ENCODE data around the gene STX17. TPM values are rescaled to one million over a fixed set of nuclear protein-coding genes. Genes with fewer than 3 reads are reported as not detected.

The STX17 gene
- total and polyA plus RNA-seq, 2 donors (not counting 3 experiments of a cell fraction or from before 2014, with no cell fraction given) = 5.3 to 17.6 TPM

- BruUV-seq (replicated peaks) = no TSS peak
- dilution Hi-C loops (cut with MboI; ENCODE audit: extremely low pct_ligation_motif_present, low sequenced_read_pairs) = no loop called here
- Histone ChIP-seq H4K20me1 (replicated peaks; ENCODE audit: control insufficient read depth, extremely low read depth, insufficient read depth, low read length) (no peaks in the 10 kb centered on the region), H3K9me3 (replicated peaks; ENCODE audit: control insufficient read depth, insufficient read depth, low read length) (no peaks in the 10 kb centered on the region), H3K4me3 (replicated peaks in 1 of 3; ENCODE audit: insufficient read depth in 1 of 3, low read depth in 1 of 3, low read length in 3 of 3) (no peak overlapping the region), H3K27me3 (ENCODE audit: control insufficient read depth in 2 of 2, insufficient read depth in 2 of 2, low read length in 2 of 2) (no peaks in the 10 kb centered on the region), H3K27ac (ENCODE audit: insufficient read depth, low read depth, low read length) (no peak overlapping the region), H3K79me2 (ENCODE audit: control insufficient read depth, insufficient read depth, low read length) (no peaks in the 10 kb centered on the region), H2AFZ (ENCODE audit: low read depth, low read length) (no peak overlapping the region), H3K4me2 (ENCODE audit: insufficient read depth, low read length) (no peak overlapping the region), H3K36me3 (ENCODE audit: control insufficient read depth in 2 of 2, extremely low read depth in 1 of 2, insufficient read depth in 2 of 2, low read length in 2 of 2) (no peaks in the 10 kb centered on the region), H3K4me1 (ENCODE audit: control insufficient read depth, extremely low read depth, insufficient read depth, low read length) (no peaks in the 10 kb centered on the region), H3K9me1 (replicated peaks; ENCODE audit: control insufficient read depth, extremely low read depth, insufficient read depth, low read length) (no peaks in the 10 kb centered on the region), H3K9ac (replicated peaks; ENCODE audit: extremely low read depth, insufficient read depth, low read length) (no peak overlapping the region)
- no peak for FAIRE-seq
- TF ChIP-seq MYC (IDR thresholded peaks at IDR 0.05; ENCODE audit: low read depth, low read length) = no peak
- TF ChIP-seq JUN (IDR thresholded peaks at IDR 0.05; ENCODE audit: borderline replicate concordance, insufficient read depth, insufficient read length, low read depth) = no peak
- no peak for TF ChIP-seq EZH2 (IDR thresholded peaks at IDR 0.05; ENCODE audit: borderline replicate concordance, low read depth, low read length, severe bottlenecking)
- no peak for TF ChIP-seq POLR2AphosphoS5 (IDR thresholded peaks at IDR 0.05; ENCODE audit: insufficient read depth, low read depth, low read length)
- no peak for TF ChIP-seq CTCF (IDR thresholded peaks at IDR 0.05; ENCODE audit: extremely low read depth in 1 of 2, insufficient read depth in 1 of 2, low read depth in 1 of 2, low read length in 2 of 2)
- TF ChIP-seq GATA2 (IDR thresholded peaks at IDR 0.05; ENCODE audit: insufficient read depth, insufficient read length, low read depth, low read length) = no peak
- no peak for TF ChIP-seq POLR2A (IDR thresholded peaks at IDR 0.05; ENCODE audit: low read depth, low read length)
- TF ChIP-seq FOS (IDR thresholded peaks at IDR 0.05; ENCODE audit: borderline replicate concordance, insufficient read depth, low read length) = no peak
- no peak for TF ChIP-seq MAX (IDR thresholded peaks at IDR 0.05; ENCODE audit: insufficient read depth, insufficient read length)
- CTCF ChIA-PET = interaction anchor here (1.3 to 2.4 kb wide), 6 partner anchors 9 to 841 kb away, joined by 3 to 8 read pairs (median 5); no protein-coding TSS in a partner anchor
- POLR2A ChIA-PET = no interaction called here
- intact Hi-C loops (cut with micrococcal nuclease) = loop anchor here (5.0 kb wide), 1 partner anchor 191 kb away; the partner anchor contains the start of gene NR4A3
- DNase-seq (ENCODE audit: low read depth, low spot score) = no peak
Measured at GRCh38 chr9:100013573-100013972, 107.1 kb downstream of the STX17 start.
